ENCODE data around the gene CDH4.

DNA sequence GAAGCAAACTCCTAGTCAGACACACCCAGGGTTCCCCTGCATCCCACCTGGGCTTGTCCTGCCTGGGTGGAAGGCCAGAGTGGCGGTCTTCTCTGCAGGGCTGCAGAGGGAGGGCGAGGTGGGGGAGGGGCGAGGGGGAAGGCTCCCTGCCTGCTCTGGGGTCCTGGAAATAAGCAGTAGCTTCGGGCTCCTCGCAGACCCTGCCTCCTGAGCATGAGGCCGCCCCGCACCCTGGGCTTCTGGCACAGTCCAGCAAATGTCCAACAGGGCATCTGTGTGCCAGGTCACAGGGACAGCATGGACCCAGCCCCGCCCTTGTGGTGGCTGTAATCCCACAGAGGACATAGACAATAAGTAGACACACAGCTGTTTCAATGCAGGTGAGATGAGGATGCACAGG, 619.9 kb downstream of the CDH4 start:
- TF ChIP-seq POLR2A (IDR thresholded peaks at IDR 0.05) (no peak), CTCF (IDR thresholded peaks at IDR 0.05) (no peak)
